GM12892 (cell line): Measurements from ENCODE around the gene GOLGA6D.
A peak's percentile ranks its signal among the peaks of the same experiment; 100 is the strongest.
"Not testable (repeated sequence)": the region's sequence is repeated elsewhere in the genome, so short reads cannot be mapped to it uniquely, and the experiment has no call there.

Experiments used
- DNase-seq: peaks from one replicate; pipeline ENCODE4 v3.0.0; 2011; ENCODE audit not compliant: insufficient read length
- FAIRE-seq: peaks from 2 replicates; lab custom pipeline; 2011; peaks lifted over from hg19 to GRCh38; lab: Jason Lieb, UNC
- POLR2A ChIP-seq: IDR thresholded peaks from 2 replicates; pipeline ENCODE4 v1.6.1; 2011; ENCODE audit warnings: low read depth, low read length, control low read depth
- POLR2AphosphoS5 ChIP-seq: IDR thresholded peaks from 2 replicates; pipeline ENCODE4 v1.6.1; 2011; ENCODE audit warnings: low read depth, low read length, control low read depth
- TAF1 ChIP-seq: IDR thresholded peaks from 2 replicates; pipeline ENCODE4 v1.6.1; 2011; ENCODE audit warnings: low read depth, mild to moderate bottlenecking, control low read depth, low read length, borderline replicate concordance

Gene GOLGA6D

DNA sequence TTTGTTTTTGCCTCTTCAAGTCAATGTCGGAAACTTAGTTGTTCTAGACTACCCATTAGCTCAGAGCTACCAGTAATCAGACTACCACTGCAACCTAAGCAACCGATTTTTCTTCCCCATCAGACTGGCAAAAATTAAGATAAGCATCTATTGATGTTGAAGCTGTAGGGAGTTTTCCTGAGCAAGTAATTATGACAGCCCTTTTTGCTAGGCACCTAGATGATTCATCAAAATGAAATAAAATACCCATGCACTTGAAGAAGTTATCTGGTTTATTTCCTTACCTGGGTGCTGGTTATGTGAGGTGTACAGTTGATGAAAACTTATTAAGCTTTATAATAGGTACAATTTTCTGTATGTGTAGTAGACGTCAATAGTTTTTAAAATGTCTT is 52.7 kb downstream of the GOLGA6D start:
- no peak for TF ChIP-seq POLR2A
- no peak for TF ChIP-seq TAF1
- no peak for TF ChIP-seq POLR2AphosphoS5
- DNase-seq (no peak), FAIRE-seq (no peak)

- DNase-seq (peak; percentile 60), FAIRE-seq (peak; percentile 86)
- no peak for TF ChIP-seq POLR2A
- TF ChIP-seq TAF1: peak; percentile 33; the same call in 1 of the 2 replicates
These were observed 53.2 kb downstream of the GOLGA6D start, which contains the start of gene COMMD4 for GRCh38 chr15:75335705-75336355. Gene COMMD4, plus strand, starts transcription at chr15:75336063. Its CDS starts 27 bp downstream, at chr15:75336090.

GRCh38 chr15:75338661-75339240 is 56.1 kb downstream of the GOLGA6D start:
- TF ChIP-seq POLR2A (no peak), TAF1 (no peak), POLR2AphosphoS5 (no peak)
- FAIRE-seq (no peak), DNase-seq (no peak)

DNA sequence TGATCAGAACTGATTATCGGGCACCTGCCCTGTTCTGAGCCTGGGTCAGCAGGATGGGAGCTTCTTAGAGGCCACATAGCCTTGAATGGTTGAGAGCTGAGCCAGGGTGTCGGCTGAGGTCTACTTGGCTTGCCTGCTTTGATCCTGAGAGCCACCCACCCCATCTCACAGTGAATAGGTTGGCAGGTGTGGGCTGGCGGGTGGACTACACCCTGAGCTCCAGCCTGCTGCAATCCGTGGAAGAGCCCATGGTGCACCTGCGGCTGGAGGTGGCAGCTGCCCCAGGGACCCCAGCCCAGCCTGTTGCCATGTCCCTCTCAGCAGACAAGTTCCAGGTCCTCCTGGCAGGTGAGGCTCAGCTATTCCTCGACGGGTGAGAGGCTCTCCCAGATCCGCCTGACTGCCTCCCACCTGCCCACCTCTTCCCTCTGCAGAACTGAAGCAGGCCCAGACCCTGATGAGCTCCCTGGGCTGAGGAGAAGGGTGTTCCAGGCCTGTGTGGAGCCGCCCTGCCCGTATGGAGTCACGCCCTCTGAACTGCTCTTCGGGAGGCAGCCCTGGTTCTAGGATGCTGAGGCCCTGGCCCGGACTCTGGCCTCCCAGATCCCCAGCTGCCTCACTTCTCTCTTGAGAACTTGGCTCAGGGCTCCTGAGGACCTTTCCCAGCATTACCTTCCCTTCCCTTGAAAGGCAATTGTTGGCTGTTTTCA is 57.1 kb downstream of the GOLGA6D start:
- FAIRE-seq (no peak), DNase-seq (no peak)
- no peak for TF ChIP-seq POLR2A
- TF ChIP-seq TAF1: no peak
- TF ChIP-seq POLR2AphosphoS5: no peak

DNA sequence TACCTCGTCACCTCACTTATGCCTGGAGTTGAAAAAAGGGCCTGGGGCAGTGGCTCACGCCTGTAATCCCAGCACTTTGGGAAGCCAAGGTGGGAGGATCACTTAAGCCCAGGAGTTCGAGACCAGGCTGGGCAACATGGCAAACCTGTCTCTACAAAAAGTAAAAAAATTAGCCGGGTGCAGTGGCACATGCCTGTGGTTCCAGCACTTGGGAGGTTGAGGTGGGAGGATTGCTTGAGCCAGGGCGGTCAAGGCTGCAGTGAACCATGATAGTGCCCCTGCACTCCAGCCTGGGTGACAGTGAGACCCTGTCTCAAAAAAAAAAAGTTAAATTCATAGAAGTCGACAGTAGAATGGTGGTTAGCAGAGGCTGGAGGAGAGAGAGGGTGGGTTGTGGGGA is 59.6 kb downstream of the GOLGA6D start:
- TF ChIP-seq POLR2AphosphoS5: no peak
- TF ChIP-seq POLR2A: no peak
- no peak for TF ChIP-seq TAF1
- DNase-seq (no peak), FAIRE-seq (no peak)

GRCh38 chr15:75343953-75344352 is 61.3 kb downstream of the GOLGA6D start:
- FAIRE-seq, DNase-seq: not testable (repeated sequence)
